ENCODE measurements around the gene RASAL1. TPM values are rescaled to one million over a fixed set of nuclear protein-coding genes. Genes with fewer than 3 reads are reported as not detected.

RASAL1 gene
- polyA plus RNA-seq, 2 of the 4 experiments (the other 2 are of a cell fraction), result 0.30 to 0.34 TPM

DNA sequence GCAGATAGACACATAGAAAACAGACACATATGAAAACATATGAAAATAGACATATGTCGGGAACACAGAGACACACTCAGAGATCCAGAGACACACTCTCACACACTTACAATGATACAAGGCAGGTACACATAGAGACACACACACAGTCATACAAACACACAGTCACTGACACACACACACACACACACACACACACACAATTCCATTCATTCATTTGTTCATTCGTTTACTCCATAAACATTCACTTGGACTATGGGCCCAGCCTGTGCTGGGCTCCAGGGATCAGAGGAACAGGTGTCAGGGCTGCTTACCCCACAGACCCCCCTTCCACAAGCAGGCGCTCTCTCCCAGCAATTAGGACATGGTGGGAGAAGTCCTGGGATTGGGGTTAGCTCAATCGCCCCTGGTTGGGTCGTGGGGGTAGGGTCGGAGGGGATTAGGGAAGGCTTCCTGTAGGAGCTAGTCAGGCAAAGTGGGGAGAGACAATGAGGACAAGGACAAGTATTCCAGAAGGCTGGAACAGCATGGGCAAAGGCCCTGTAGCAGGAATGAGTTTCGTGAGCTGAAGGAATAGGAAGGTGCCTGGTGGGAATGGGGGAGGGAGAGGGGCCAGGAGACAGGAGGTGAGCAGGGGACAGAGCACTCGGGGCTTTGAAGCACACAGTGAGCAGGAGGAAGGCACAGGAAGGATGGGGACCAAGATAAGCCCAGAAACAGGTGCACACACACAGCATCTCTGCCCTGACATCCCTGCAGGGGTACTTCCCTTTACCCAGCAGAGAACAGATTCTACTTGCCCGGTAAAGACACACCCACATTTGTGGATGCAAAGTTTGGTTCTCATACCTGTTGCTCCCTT lies 6.5 kb downstream of the RASAL1 start (continued):
- no peak for TF ChIP-seq HES2 (IDR thresholded peaks at IDR 0.05)
- TF ChIP-seq MAFK (IDR thresholded peaks at IDR 0.05; ENCODE audit: partially characterized antibody), result no peak
- TF ChIP-seq HOXB13 (CRISPR knock-in tag; IDR thresholded peaks at IDR 0.05; ENCODE audit: low read depth), result no peak

DNA sequence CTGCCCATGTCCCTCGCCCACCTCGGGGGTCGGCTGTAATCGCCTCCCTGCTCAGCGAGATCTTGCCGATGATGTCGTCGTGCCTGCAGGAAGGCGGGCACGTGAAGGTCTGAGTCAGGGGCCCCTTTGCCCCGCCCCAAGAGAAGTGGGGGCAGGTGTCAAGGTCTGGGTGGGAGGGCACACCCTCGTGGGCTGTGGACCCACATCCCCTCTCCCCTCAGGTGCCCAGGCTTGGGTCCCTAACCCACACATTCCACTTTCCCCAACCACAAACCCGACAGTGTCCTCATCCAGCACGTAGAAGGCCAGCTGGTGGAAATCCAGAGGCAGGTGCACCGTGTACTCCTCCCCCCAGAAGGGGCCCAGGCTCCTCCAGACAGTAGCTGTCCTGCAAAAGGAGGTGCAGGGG lies 7.8 kb downstream of the RASAL1 start:
- POLR2A ChIA-PET, result no interaction called here
- Histone ChIP-seq H3K27ac (no peak overlapping the region), H3K4me3 (no peak overlapping the region), H3K4me2 (peak overlapping the region; percentile 36; the same call in 2 of the 3 replicates), H3K9me3 (peaks cover 5% of the 10 kb centered on the region; the same call in 1 of the 3 replicates), H3K4me1 (0 out of 3 replicates have a peak, but pooled peaks cover 3% of the 10 kb centered on the region)
- ATAC-seq (no peak), DNase-seq (ENCODE audit: low read depth in 1 of 2, low spot score in 1 of 2) (no peak), FAIRE-seq (no peak)
- WGBS (ENCODE audit: missing lambda C conversion rate), result 34% methylated on average over 13 of the region's 15 CpGs
- CTCF ChIA-PET, result interaction anchor here (1.1 to 1.9 kb wide), 2 partner anchors 17 to 47 kb away, joined by 3 to 6 read pairs; no protein-coding TSS in a partner anchor
- TF ChIP-seq PBX3 (IDR thresholded peaks at IDR 0.05) (no peak), MAFK (IDR thresholded peaks at IDR 0.05; ENCODE audit: partially characterized antibody) (no peak)
- TF ChIP-seq, protein P1, sequence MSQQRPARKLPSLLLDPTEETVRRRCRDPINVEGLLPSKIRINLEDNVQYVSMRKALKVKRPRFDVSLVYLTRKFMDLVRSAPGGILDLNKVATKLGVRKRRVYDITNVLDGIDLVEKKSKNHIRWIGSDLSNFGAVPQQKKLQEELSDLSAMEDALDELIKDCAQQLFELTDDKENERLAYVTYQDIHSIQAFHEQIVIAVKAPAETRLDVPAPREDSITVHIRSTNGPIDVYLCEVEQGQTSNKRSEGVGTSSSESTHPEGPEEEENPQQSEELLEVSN (IDR thresholded peaks at IDR 0.05; ENCODE audit: borderline replicate concordance, low read depth), result no peak

GRCh38 chr12:113120670-113121370 lies 14.7 kb downstream of the RASAL1 start:
- Histone ChIP-seq H3K27ac (no peak overlapping the region), H3K4me2 (no peak overlapping the region), H3K9me3 (peaks cover 5% of the 10 kb centered on the region; the same call in 1 of the 3 replicates), H3K4me1 (no peaks in the 10 kb centered on the region), H3K4me3 (no peak overlapping the region)
- TF ChIP-seq, protein P2, sequence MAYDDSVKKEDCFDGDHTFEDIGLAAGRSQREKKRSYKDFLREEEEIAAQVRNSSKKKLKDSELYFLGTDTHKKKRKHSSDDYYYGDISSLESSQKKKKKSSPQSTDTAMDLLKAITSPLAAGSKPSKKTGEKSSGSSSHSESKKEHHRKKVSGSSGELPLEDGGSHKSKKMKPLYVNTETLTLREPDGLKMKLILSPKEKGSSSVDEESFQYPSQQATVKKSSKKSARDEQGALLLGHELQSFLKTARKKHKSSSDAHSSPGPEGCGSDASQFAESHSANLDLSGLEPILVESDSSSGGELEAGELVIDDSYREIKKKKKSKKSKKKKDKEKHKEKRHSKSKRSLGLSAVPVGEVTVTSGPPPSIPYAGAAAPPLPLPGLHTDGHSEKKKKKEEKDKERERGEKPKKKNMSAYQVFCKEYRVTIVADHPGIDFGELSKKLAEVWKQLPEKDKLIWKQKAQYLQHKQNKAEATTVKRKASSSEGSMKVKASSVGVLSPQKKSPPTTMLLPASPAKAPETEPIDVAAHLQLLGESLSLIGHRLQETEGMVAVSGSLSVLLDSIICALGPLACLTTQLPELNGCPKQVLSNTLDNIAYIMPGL (CRISPR knock-in tag; IDR thresholded peaks at IDR 0.05; ENCODE audit: borderline replicate concordance), result no peak
- TF ChIP-seq NFE2L2 (conservative IDR thresholded peaks at IDR 0.05; ENCODE audit: low read length) (no peak), RFX5 (IDR thresholded peaks at IDR 0.05) (no peak), USF2 (IDR thresholded peaks at IDR 0.05) (peak; percentile 69)
- TF ChIP-seq, protein P3, sequence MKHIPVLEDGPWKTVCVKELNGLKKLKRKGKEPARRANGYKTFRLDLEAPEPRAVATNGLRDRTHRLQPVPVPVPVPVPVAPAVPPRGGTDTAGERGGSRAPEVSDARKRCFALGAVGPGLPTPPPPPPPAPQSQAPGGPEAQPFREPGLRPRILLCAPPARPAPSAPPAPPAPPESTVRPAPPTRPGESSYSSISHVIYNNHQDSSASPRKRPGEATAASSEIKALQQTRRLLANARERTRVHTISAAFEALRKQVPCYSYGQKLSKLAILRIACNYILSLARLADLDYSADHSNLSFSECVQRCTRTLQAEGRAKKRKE (CRISPR knock-in tag; IDR thresholded peaks at IDR 0.05; ENCODE audit: low read depth), result no peak
- ChIA-PET POLR2A (no interaction called here), CTCF (interaction anchor here (0.9 to 3.0 kb wide), 8 partner anchors 10 to 75 kb away, joined by 3 to 17 read pairs (median 7); partner anchors contain the start of gene RASAL1)
- FAIRE-seq (no peak), DNase-seq (ENCODE audit: low read depth in 1 of 2, low spot score in 1 of 2) (peak in 1 of 2 experiments; percentile 31), ATAC-seq (peak; percentile 31 to 62; a peak in 4 of 6 replicates)
- WGBS (ENCODE audit: missing lambda C conversion rate), result 20% methylated on average over 3 of the region's 3 CpGs
